DND-41 (cell line): Measurements from ENCODE around the gene AHCYL2.

Experiments used
- EZH2 ChIP-seq: IDR thresholded peaks from 3 replicates; pipeline ENCODE4 v1.6.1; 2012; ENCODE audit warnings: borderline replicate concordance, low read depth, mild to moderate bottlenecking, moderate library complexity, low read length, inconsistent platforms; ENCODE audit not compliant: severe bottlenecking
- TF ChIP-seq, protein P1 (sequence below): IDR thresholded peaks from 2 replicates; pipeline ENCODE4 v1.5.1; 2012; ENCODE audit warnings: borderline replicate concordance, low read length, moderate library complexity, mild to moderate bottlenecking; ENCODE audit not compliant: poor library complexity, severe bottlenecking; ENCODE audit errors: extremely low read depth

DNA sequence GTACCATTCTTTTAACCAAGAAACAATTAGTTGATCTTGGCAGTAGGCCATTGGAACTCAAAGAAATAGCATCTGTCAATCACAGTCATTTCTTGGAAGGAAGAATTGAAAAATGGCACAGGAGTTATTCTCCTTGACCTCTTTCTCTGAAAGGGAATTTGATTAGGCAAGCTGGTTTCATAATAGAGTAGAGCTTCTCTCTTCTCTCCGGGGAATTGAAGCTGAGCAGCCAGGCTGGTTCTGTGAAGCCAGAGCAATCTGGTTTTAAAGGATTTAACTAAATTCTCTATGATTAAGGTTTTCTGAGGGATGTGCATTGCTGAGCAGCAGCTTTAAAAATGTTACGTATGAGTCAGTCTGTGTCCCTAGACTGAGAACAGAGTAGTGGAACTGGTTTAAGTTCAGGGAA, 70.2 kb downstream of the AHCYL2 start:
- TF ChIP-seq, protein P1, sequence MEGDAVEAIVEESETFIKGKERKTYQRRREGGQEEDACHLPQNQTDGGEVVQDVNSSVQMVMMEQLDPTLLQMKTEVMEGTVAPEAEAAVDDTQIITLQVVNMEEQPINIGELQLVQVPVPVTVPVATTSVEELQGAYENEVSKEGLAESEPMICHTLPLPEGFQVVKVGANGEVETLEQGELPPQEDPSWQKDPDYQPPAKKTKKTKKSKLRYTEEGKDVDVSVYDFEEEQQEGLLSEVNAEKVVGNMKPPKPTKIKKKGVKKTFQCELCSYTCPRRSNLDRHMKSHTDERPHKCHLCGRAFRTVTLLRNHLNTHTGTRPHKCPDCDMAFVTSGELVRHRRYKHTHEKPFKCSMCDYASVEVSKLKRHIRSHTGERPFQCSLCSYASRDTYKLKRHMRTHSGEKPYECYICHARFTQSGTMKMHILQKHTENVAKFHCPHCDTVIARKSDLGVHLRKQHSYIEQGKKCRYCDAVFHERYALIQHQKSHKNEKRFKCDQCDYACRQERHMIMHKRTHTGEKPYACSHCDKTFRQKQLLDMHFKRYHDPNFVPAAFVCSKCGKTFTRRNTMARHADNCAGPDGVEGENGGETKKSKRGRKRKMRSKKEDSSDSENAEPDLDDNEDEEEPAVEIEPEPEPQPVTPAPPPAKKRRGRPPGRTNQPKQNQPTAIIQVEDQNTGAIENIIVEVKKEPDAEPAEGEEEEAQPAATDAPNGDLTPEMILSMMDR: no peak
- no peak for TF ChIP-seq EZH2
